Ascending aorta (tissue), 2 donors: ENCODE results near the gene GNPTAB. TPM values are rescaled to one million over a fixed set of nuclear protein-coding genes. Genes with fewer than 3 reads are reported as not detected.

Experiments
- DNase-seq, 2 donors: peaks; one replicate each; pipeline ENCODE4 v3.0.0-alpha.2; 2019; ENCODE audit warnings: low spot score in 2 of 2
- H3K27ac ChIP-seq, 2 donors: fragments of 200-600 bp; sonication (generic); one replicate each; pipeline ENCODE4 v1.5.1; 2016 to 2017; ENCODE audit warnings: mild to moderate bottlenecking in 1 of 2
- H3K27me3 ChIP-seq: fragments of 200-600 bp; sonication (generic); one replicate; pipeline ENCODE4 v1.5.1; 2017
- H3K36me3 ChIP-seq, 2 donors: fragments of 200-600 bp; sonication (generic); one replicate each; pipeline ENCODE4 v1.5.1; 2016
- H3K4me1 ChIP-seq, 2 donors: fragments of 200-600 bp; sonication (generic); one replicate each; pipeline ENCODE4 v1.5.1; 2016 to 2017; ENCODE audit warnings: mild to moderate bottlenecking in 1 of 2
- H3K4me3 ChIP-seq, 2 donors: fragments of 200-600 bp; sonication (generic); one replicate each; pipeline ENCODE4 v1.5.1; 2016 to 2017; ENCODE audit warnings: mild to moderate bottlenecking in 1 of 2
- H3K9me3 ChIP-seq, 2 donors: fragments of 200-600 bp; sonication (generic); one replicate each; pipeline ENCODE4 v1.5.1; 2016
- intact Hi-C: fragments of 100-400 bp; cut with DNase I; formaldehyde crosslinking; loops from one replicate; pipeline ENCODE4 v1.15.1; 2023
- total RNA-seq: library from RNA; depleted of rRNA; stranded (reverse); fragments of >200 nt; gene quantifications from one replicate; pipeline ENCODE4 v1.1.0, GENCODE V29; 2016
- TF ChIP-seq, protein P1 (sequence below), 3 experiments: fragments of 200-600 bp in 2 of 3; fragments of 450-650 bp in 1 of 3; sonication (generic) in 2 of 3; IDR thresholded peaks; one replicate each; pipeline ENCODE4 v1.5.1; 2016 to 2019; ENCODE audit warnings: antibody characterized with exemption in 3 of 3, mild to moderate bottlenecking in 1 of 3, moderate library complexity in 1 of 3

GNPTAB gene
- total RNA-seq, 1 donor from 2014 or later = 9.5 TPM

DNA sequence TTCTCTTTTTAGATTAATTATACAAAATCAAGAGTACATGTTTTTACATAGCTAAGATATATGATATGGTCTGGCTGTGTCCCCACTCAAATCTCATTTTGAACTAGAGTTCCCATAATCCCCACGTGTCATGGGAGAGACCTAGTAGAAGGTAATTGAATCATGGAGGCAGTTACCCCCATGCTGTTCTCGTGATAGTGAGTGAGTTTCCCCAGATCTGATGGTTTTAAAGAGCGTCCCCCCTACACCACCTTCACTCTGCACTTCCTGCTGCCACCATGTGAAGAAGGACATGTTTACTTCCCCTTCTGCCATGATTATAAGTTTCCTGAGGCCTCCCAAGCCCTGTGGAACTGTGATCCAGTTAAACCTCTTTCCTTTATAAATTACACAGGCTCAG lies 25.2 kb upstream of the GNPTAB start:
- Histone ChIP-seq H3K36me3 (no peaks in the 10 kb centered on the region), H3K27me3 (no peaks in the 10 kb centered on the region), H3K27ac (no peak overlapping the region), H3K9me3 (no peaks in the 10 kb centered on the region), H3K4me3 (no peak overlapping the region), H3K4me1 (peaks cover 0 to 2% of the 10 kb centered on the region in 2 donors)
- intact Hi-C loops = no loop called here
- TF ChIP-seq, protein P1, sequence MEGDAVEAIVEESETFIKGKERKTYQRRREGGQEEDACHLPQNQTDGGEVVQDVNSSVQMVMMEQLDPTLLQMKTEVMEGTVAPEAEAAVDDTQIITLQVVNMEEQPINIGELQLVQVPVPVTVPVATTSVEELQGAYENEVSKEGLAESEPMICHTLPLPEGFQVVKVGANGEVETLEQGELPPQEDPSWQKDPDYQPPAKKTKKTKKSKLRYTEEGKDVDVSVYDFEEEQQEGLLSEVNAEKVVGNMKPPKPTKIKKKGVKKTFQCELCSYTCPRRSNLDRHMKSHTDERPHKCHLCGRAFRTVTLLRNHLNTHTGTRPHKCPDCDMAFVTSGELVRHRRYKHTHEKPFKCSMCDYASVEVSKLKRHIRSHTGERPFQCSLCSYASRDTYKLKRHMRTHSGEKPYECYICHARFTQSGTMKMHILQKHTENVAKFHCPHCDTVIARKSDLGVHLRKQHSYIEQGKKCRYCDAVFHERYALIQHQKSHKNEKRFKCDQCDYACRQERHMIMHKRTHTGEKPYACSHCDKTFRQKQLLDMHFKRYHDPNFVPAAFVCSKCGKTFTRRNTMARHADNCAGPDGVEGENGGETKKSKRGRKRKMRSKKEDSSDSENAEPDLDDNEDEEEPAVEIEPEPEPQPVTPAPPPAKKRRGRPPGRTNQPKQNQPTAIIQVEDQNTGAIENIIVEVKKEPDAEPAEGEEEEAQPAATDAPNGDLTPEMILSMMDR (IDR thresholded peaks at IDR 0.05) = no peak
- no peak for DNase-seq

DNA sequence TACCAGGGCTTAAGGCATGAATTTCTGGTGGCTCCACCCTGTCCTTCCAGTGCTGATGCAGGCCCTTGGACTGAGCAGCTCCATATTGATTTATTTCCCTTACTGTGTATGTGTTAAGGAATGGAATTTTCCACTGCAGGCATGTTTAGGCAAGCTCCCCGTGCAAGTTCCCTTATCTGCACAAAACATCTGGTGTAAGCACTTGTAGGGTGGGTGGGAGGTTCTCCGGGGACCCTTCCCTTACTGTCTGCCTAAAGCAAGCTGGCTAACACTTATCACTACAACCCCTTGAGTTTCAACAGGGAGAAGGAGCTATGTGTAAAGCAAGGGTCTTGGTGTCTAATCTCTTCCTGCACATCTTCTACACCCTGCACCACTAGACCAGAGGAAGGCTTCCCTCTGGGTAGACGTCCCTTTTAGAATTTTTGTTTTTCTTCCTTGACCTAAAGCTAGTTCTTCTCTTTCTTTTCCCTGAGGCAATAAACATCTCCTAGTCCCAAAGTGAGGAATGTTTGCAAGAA lies 24.7 kb upstream of the GNPTAB start:
- DNase-seq = no peak
- TF ChIP-seq, protein P1 (IDR thresholded peaks at IDR 0.05) = no peak
- H3K4me1 ChIP-seq = peaks cover 0 to 2% of the 10 kb centered on the region in 2 donors
- no peaks in the 10 kb centered on the region for H3K27me3 ChIP-seq
- intact Hi-C loops = no loop called here
- H3K36me3 ChIP-seq = no peaks in the 10 kb centered on the region
- H3K9me3 ChIP-seq = no peaks in the 10 kb centered on the region
- H3K4me3 ChIP-seq = no peak overlapping the region
- H3K27ac ChIP-seq = no peak overlapping the region

DNA sequence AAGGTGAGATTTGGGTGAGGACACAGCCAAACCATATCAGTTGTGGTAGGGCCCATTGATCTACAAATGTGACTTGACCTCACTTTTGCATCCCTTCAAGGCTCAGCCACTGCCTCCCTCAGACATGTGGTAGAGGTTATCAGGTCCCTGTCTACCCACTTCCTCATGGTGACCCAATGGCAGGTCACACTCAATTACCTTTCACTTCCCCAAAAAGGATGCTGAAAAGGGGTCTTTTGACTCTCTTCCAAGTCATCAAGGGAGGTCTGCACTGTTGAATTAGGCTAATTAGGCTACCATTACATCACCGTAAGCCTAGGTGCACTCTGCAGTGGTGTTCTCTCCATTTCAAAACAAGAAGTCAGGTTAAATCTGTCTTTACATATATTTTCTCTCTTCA lies 24.0 kb upstream of the GNPTAB start:
- H3K4me3 ChIP-seq = no peak overlapping the region
- intact Hi-C loops = no loop called here
- no peaks in the 10 kb centered on the region for H3K36me3 ChIP-seq
- no peaks in the 10 kb centered on the region for H3K9me3 ChIP-seq
- no peak for DNase-seq
- H3K4me1 ChIP-seq = peaks cover 0 to 2% of the 10 kb centered on the region in 2 donors
- H3K27ac ChIP-seq = no peak overlapping the region
- TF ChIP-seq, protein P1 (IDR thresholded peaks at IDR 0.05) = no peak
- no peaks in the 10 kb centered on the region for H3K27me3 ChIP-seq

DNA sequence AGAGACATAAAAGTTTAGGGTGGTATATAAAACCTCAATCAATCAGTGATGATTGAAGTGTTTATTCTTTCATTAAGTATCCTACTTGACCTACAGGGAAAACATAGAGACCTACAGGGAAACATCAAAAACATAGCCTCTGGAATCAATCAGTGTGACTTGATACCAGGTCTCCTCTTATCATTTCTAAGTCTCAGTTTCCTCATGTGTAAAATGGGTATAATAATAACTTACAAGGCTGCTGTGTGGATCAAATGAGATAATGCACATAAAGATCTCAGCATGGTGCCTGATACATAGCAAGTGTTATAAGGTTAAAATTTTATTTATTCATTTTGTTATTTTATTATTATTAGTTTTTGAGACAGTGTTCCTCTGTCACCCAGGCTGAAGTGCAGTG lies 22.2 kb upstream of the GNPTAB start:
- intact Hi-C loops = no loop called here
- H3K27ac ChIP-seq = no peak overlapping the region
- no peaks in the 10 kb centered on the region for H3K36me3 ChIP-seq
- H3K9me3 ChIP-seq = no peaks in the 10 kb centered on the region
- H3K4me3 ChIP-seq = no peak overlapping the region
- TF ChIP-seq, protein P1 (IDR thresholded peaks at IDR 0.05) = no peak
- no peak for DNase-seq
- peaks cover 0 to 2% of the 10 kb centered on the region in 2 donors for H3K4me1 ChIP-seq
- H3K27me3 ChIP-seq = no peaks in the 10 kb centered on the region

DNA sequence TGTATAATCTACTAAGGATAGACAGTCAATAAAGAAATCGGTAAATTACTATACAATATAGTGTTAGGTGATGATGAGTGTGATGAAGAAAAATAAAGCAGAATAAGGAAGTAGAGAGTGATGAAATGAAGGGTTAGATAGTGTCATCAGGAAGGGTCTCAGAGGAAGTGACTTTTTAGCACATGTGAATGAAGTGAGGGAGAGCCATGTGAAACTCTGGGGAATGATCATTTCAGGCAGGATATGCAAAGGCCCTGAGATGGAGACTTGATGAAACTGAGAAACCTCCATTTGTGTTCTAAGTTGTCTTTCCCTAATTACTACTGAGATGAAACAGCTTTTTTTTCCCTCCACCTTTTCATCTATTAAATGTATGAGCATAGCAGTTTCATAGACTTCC lies 19.4 kb upstream of the GNPTAB start:
- no peak for DNase-seq
- no peak overlapping the region for H3K4me3 ChIP-seq
- H3K36me3 ChIP-seq = no peaks in the 10 kb centered on the region
- H3K27ac ChIP-seq = no peak overlapping the region
- H3K9me3 ChIP-seq = no peaks in the 10 kb centered on the region
- TF ChIP-seq, protein P1 (IDR thresholded peaks at IDR 0.05) = no peak
- H3K4me1 ChIP-seq = peaks cover 0 to 2% of the 10 kb centered on the region in 2 donors
- no peaks in the 10 kb centered on the region for H3K27me3 ChIP-seq
- intact Hi-C loops = no loop called here

DNA sequence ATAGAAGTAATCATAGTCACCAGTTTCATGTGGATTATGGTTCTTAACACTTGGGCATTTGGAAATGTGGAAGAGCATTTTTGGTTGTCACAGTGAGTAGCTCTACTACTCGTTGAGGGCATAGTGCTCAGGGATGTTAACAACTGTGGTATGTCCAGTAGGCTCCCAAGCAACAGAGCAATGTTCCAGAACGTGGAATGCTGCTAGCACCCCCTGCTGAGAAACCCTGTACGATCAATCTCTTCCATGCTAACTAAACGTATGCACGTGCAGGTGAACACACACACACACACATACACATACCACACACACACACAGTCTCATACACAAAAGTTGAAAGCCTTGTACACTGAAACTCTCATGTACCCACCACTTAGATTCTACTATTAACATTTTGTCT lies 16.6 kb upstream of the GNPTAB start:
- Histone ChIP-seq H3K9me3 (no peaks in the 10 kb centered on the region), H3K4me3 (no peak overlapping the region), H3K27me3 (no peaks in the 10 kb centered on the region), H3K36me3 (no peaks in the 10 kb centered on the region), H3K4me1 (no peaks in the 10 kb centered on the region), H3K27ac (no peak overlapping the region)
- TF ChIP-seq, protein P1 (IDR thresholded peaks at IDR 0.05) = no peak
- intact Hi-C loops = no loop called here
- DNase-seq = no peak
